Gastrocnemius medialis (tissue), 4 donors: ENCODE results near the gene SREK1. TPM values are rescaled to one million over a fixed set of nuclear protein-coding genes. Genes with fewer than 3 reads are reported as not detected.
"Not testable (repeated sequence)": the region's sequence is repeated elsewhere in the genome, so short reads cannot be mapped to it uniquely, and the experiment has no call there.

ENCODE experiments used
- ATAC-seq, 2 donors: fragments of 150-250 bp; one replicate each; pipeline ENCODE4 v1.9.1; 2016
- DNase-seq, 2 donors: peaks; one replicate each; pipeline ENCODE4 v3.0.0-alpha.2; 2019
- H3K27ac ChIP-seq, 4 donors: fragments of 200-600 bp; sonication (generic); 1 replicate in 1 of 4; 2 replicates in 3 of 4; pipeline ENCODE4 v1.5.1; 2016 to 2018; ENCODE audit warnings: mild to moderate bottlenecking in 2 of 4, moderate library complexity in 1 of 4
- H3K27me3 ChIP-seq, 3 donors: fragments of 200-600 bp; sonication (generic) in 2 of 3; 1 replicate in 1 of 3; 2 replicates in 2 of 3; pipeline versions ENCODE4 v1.5.1 to v1.6.0; 2016 to 2019; ENCODE audit warnings: mild to moderate bottlenecking in 1 of 3, moderate library complexity in 1 of 3
- H3K36me3 ChIP-seq, 2 donors: fragments of 200-600 bp; sonication (generic) in 1 of 2; one replicate each; pipeline ENCODE4 v1.5.1; 2017 to 2018
- H3K4me1 ChIP-seq, 2 donors: fragments of 200-600 bp; sonication (generic) in 1 of 2; one replicate each; pipeline ENCODE4 v1.5.1; 2016 to 2017; ENCODE audit warnings: mild to moderate bottlenecking in 2 of 2
- H3K4me3 ChIP-seq, 4 donors: fragments of 200-600 bp; sonication (generic) in 3 of 4; 1 replicate in 1 of 4; 2 replicates in 3 of 4; pipeline ENCODE4 v1.5.1; 2016 to 2019; ENCODE audit warnings: mild to moderate bottlenecking in 2 of 4
- H3K9me3 ChIP-seq, 3 donors: fragments of 200-600 bp; sonication (generic) in 2 of 3; 1 replicate in 1 of 3; 2 replicates in 2 of 3; pipeline ENCODE4 v1.5.1; 2016 to 2019
- CTCF ChIP-seq, 5 experiments: fragments of 450-650 bp in 3 of 5; fragments of 200-600 bp in 2 of 5; sonication (generic) in 2 of 5; IDR thresholded peaks in 4 of 5; conservative IDR thresholded peaks in 1 of 5; 1 replicate in 4 of 5; 2 replicates in 1 of 5; pipeline ENCODE4 v1.5.1; 2016 to 2019; ENCODE audit warnings: antibody characterized with exemption in 5 of 5, mild to moderate bottlenecking in 3 of 5, moderate library complexity in 3 of 5
- POLR2A ChIP-seq, 2 donors: fragments of 450-650 bp; IDR thresholded peaks; one replicate each; pipeline ENCODE4 v1.6.1; 2017; ENCODE audit warnings: antibody characterized with exemption in 2 of 2, mild to moderate bottlenecking in 2 of 2, moderate library complexity in 2 of 2
- in situ Hi-C, 4 donors: fragments of 200-750 bp; cut with MboI; loops; one replicate each; pipeline versions ENCODE4 v1.15.0 to v1.8.0; 2017; ENCODE audit warnings: low sequenced_read_pairs in 4 of 4
- intact Hi-C: fragments of 100-400 bp; cut with DNase I; formaldehyde crosslinking; loops from one replicate; pipeline ENCODE4 v1.15.1; 2023; ENCODE audit warnings: low total_unique reads
- total RNA-seq, 4 donors: library from RNA; depleted of rRNA; stranded (reverse); fragments of >200 nt; gene quantifications; one replicate each; pipeline versions ENCODE4 v1.1.0 to v1.2.3, GENCODE V29; 2016

Gene SREK1
- total RNA-seq, 4 donors from 2014 or later: 10.4 to 61.1 (median 12.3) TPM

- intact Hi-C loops: no loop called here
- TF ChIP-seq POLR2A (IDR thresholded peaks at IDR 0.05): no peak
- TF ChIP-seq CTCF (IDR thresholded peaks at IDR 0.05 in 4 of 5, conservative IDR thresholded peaks at IDR 0.05 in 1 of 5): no peak
- Histone ChIP-seq H3K27ac (no peak overlapping the region), H3K36me3 (peaks cover 0 to 6% of the 10 kb centered on the region in 2 donors), H3K9me3 (no peaks in the 10 kb centered on the region), H3K27me3 (no peaks in the 10 kb centered on the region), H3K4me3 (no peak overlapping the region), H3K4me1 (no peaks in the 10 kb centered on the region)
- no peak for DNase-seq
- no peak for ATAC-seq
- in situ Hi-C loops: no loop called here
Measured at GRCh38 chr5:66209350-66209749, 65.2 kb downstream of the SREK1 start.

DNA sequence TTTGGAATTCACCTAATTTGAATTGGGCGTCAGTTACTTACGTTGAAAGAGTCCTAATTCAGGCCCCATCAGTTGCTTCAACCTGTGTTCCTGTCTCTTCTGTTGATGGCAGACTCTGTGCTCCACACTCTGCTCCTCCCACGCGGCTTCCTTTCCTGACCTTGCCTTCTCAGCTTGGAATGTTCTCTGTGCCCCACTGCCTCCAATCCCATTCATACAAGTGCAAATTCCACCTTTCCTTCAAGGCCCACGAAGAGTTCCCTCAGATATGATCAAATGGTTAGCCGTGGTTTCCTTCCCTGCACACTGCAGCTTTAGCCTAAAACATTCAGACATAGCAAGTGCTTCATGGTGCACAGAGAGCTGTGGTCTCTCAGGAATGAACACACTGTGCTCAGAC lies 65.7 kb downstream of the SREK1 start:
- Histone ChIP-seq H3K27me3 (no peaks in the 10 kb centered on the region), H3K4me3 (no peak overlapping the region), H3K27ac (no peak overlapping the region), H3K4me1 (no peaks in the 10 kb centered on the region), H3K9me3 (no peaks in the 10 kb centered on the region), H3K36me3 (peaks cover 0 to 5% of the 10 kb centered on the region in 2 donors)
- TF ChIP-seq POLR2A (IDR thresholded peaks at IDR 0.05) (no peak), CTCF (IDR thresholded peaks at IDR 0.05 in 4 of 5, conservative IDR thresholded peaks at IDR 0.05 in 1 of 5) (no peak)
- intact Hi-C loops (no loop called here), in situ Hi-C loops (no loop called here)
- no peak for DNase-seq
- ATAC-seq: no peak

DNA sequence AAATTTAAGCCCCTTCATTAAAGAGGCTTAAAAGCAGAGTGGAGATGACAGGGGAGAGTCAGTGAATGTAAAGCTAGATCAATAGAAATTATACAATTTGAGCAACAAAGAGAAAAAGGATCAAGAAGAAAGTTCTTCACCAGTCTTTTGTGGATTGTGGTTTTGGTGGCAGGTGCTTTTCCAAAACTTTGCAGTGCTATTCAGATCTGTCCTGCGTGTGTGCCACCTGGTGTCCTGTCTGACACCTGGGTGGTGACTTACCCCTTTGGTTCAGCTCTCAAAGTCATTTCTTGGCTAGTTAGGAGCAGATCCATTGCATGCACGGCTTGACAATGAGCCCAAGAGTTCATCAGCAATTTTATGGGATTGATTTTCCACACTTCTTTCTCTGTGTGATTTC lies 69.4 kb downstream of the SREK1 start:
- ATAC-seq (no peak), DNase-seq (no peak)
- no peak for TF ChIP-seq CTCF (IDR thresholded peaks at IDR 0.05 in 4 of 5, conservative IDR thresholded peaks at IDR 0.05 in 1 of 5)
- TF ChIP-seq POLR2A (IDR thresholded peaks at IDR 0.05): no peak
- H3K36me3 ChIP-seq: no peaks in the 10 kb centered on the region
- in situ Hi-C loops: no loop called here
- H3K9me3 ChIP-seq: no peaks in the 10 kb centered on the region
- H3K27me3 ChIP-seq: no peaks in the 10 kb centered on the region
- intact Hi-C loops: no loop called here
- no peak overlapping the region for H3K4me3 ChIP-seq
- no peak overlapping the region for H3K27ac ChIP-seq
- H3K4me1 ChIP-seq: no peaks in the 10 kb centered on the region

DNA sequence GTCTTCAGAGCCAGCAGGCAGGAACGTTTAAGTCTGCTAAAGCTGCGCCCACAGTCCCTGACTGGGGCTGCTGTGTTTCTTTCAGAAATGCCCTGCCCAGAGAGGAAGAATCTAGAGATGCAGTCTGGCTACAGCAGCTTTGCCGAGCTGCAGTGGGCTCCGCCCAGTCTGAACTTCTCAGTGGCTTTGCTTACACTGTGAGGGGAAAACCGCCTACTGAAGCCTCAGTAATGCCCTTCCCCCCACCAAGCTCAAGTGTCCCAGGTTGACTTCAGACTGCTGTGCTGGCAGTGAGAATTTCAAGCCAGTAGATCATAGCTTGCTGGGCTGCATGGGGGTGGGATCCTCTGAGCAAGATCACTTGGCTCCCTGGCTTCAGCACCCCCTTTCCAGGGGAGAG lies 78.4 kb downstream of the SREK1 start:
- Histone ChIP-seq H3K27ac (no peak overlapping the region), H3K27me3 (no peaks in the 10 kb centered on the region), H3K4me1 (no peaks in the 10 kb centered on the region), H3K36me3 (no peaks in the 10 kb centered on the region), H3K4me3 (no peak overlapping the region), H3K9me3 (no peaks in the 10 kb centered on the region)
- DNase-seq (no peak), ATAC-seq (no peak)
- intact Hi-C loops (no loop called here), in situ Hi-C loops (no loop called here)
- TF ChIP-seq POLR2A (IDR thresholded peaks at IDR 0.05) (no peak), CTCF (IDR thresholded peaks at IDR 0.05 in 4 of 5, conservative IDR thresholded peaks at IDR 0.05 in 1 of 5) (no peak)

DNA sequence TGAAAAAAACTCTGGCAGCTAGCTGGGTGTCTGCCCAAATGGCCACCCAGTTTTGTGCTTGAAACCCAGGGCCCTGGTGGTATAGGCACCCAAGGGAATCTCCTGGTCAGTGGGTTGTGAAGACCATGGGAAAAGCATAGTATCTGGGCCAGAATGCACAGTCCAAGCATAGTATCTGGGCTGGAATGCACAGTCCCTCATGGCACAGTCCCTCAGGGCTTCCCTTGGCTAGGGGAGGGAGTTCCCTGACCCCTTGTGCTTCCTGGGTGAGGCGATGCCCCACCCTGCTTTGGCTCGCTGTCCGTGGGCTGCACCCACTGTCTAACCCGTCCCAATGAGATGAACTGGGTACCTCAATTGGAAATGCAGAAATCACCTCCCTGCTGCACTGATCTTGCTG lies 78.8 kb downstream of the SREK1 start:
- H3K36me3 ChIP-seq, ATAC-seq, H3K27me3 ChIP-seq, DNase-seq, intact Hi-C loops, H3K4me3 ChIP-seq, H3K27ac ChIP-seq, H3K9me3 ChIP-seq, H3K4me1 ChIP-seq, in situ Hi-C loops: not testable (repeated sequence)
